K562 (cell line): ENCODE data around the gene MEFV. TPM values are rescaled to one million over a fixed set of nuclear protein-coding genes. Genes with fewer than 3 reads are reported as not detected.

ENCODE experiments used
- CREB3 ChIP-seq: fragments of 450-650 bp; conservative IDR thresholded peaks from 2 replicates; pipeline ENCODE4 v1.6.1; 2016; ENCODE audit warnings: missing genetic modification characterization, low read depth, mild to moderate bottlenecking, missing compliant biosample characterization, moderate library complexity
- CTCFL ChIP-seq: IDR thresholded peaks from 2 replicates; pipeline ENCODE4 v1.6.1; 2011; ENCODE audit warnings: borderline replicate concordance, low read depth, mild to moderate bottlenecking, moderate library complexity, low read length; ENCODE audit not compliant: insufficient read depth, poor library complexity, severe bottlenecking
- HEY1 ChIP-seq: fragments of 250-450 bp; sonication (Bioruptor Pico); IDR thresholded peaks from 2 replicates; pipeline ENCODE4 v1.5.0; 2020; ENCODE audit warnings: mild to moderate bottlenecking, moderate library complexity, borderline replicate concordance
- MEIS2 ChIP-seq: fragments of 450-650 bp; IDR thresholded peaks from 2 replicates; pipeline ENCODE4 v1.6.1; 2014; ENCODE audit warnings: mild to moderate bottlenecking; ENCODE audit not compliant: partially characterized antibody
- STAT5B ChIP-seq: fragments of 250-450 bp; sonication (Bioruptor Pico); IDR thresholded peaks from 2 replicates; pipeline ENCODE4 v1.8.0; 2021; ENCODE audit warnings: mild to moderate bottlenecking, inconsistent platforms
- TRIM24 ChIP-seq, 2 experiments: fragments of 450-650 bp; IDR thresholded peaks; 2 replicates each; pipeline ENCODE4 v1.6.1; 2016
- ZNF644 ChIP-seq: fragments of 200-800 bp; sonication (Bioruptor generic); IDR thresholded peaks from 2 replicates; pipeline ENCODE4 v1.6.1; 2016; ENCODE audit warnings: low read depth, missing genetic modification characterization, missing compliant biosample characterization
- polyA plus RNA-seq, 8 experiments: library from polyadenylated mRNA; depleted of rRNA in 4 of 8; stranded (reverse) in 5 of 8; unstranded in 3 of 8; fragments of >200 nt; fragmentation: Nextera tagmentation in 2 of 8; fragmentation: Illumina TruSeq in 1 of 8; extraction: Ambion mirVana in 2 of 8; extraction: Trizol in 1 of 8; gene quantifications; 2 replicates each; pipeline versions ENCODE4 v1.2.1 to v1.2.3, GENCODE V29; 2011 to 2014; ENCODE audit warnings: inconsistent platforms in 1 of 8, missing spikeins in 1 of 8
- total RNA-seq, 7 experiments: library from RNA; depleted of rRNA in 6 of 7; stranded (reverse); fragments of >200 nt in 6 of 7; fragmentation: Illumina TruSeq in 2 of 7; extraction: Trizol in 2 of 7; gene quantifications; 2 replicates each; pipeline versions ENCODE4 v1.2.1 to v1.2.3, GENCODE V29; 2011 to 2021; ENCODE audit warnings: low replicate concordance in 1 of 7
- TF ChIP-seq, protein P1 (sequence below): fragments of 450-650 bp; IDR thresholded peaks from 2 replicates; pipeline ENCODE4 v1.6.1; 2018; ENCODE audit not compliant: partially characterized antibody
- TF ChIP-seq, protein P2 (sequence below): fragments of 450-650 bp; IDR thresholded peaks from 2 replicates; pipeline ENCODE4 v1.6.1; 2014; ENCODE audit warnings: low read depth, mild to moderate bottlenecking, moderate library complexity, borderline replicate concordance
- TF ChIP-seq, protein P3 (sequence below): fragments of 250-450 bp; sonication (Bioruptor Pico); IDR thresholded peaks from 2 replicates; pipeline ENCODE4 v1.4.0; 2020

MEFV gene
- total and polyA plus RNA-seq, 9 of the 15 experiments (the other 6 are each of a cell fraction or from before 2014, with no cell fraction given), result 0.14 TPM; not detected in 8

- TF ChIP-seq CTCFL (no peak), ZNF644 (tag) (no peak), TRIM24 (IDR thresholded peaks at IDR 0.05) (peak; percentile 14 to 34; a peak in 1 of 4 replicates), CREB3 (peak; percentile 91), MEIS2 (peak; percentile 60), HEY1 (CRISPR knock-in tag) (no peak), STAT5B (no peak)
- TF ChIP-seq, protein P1, sequence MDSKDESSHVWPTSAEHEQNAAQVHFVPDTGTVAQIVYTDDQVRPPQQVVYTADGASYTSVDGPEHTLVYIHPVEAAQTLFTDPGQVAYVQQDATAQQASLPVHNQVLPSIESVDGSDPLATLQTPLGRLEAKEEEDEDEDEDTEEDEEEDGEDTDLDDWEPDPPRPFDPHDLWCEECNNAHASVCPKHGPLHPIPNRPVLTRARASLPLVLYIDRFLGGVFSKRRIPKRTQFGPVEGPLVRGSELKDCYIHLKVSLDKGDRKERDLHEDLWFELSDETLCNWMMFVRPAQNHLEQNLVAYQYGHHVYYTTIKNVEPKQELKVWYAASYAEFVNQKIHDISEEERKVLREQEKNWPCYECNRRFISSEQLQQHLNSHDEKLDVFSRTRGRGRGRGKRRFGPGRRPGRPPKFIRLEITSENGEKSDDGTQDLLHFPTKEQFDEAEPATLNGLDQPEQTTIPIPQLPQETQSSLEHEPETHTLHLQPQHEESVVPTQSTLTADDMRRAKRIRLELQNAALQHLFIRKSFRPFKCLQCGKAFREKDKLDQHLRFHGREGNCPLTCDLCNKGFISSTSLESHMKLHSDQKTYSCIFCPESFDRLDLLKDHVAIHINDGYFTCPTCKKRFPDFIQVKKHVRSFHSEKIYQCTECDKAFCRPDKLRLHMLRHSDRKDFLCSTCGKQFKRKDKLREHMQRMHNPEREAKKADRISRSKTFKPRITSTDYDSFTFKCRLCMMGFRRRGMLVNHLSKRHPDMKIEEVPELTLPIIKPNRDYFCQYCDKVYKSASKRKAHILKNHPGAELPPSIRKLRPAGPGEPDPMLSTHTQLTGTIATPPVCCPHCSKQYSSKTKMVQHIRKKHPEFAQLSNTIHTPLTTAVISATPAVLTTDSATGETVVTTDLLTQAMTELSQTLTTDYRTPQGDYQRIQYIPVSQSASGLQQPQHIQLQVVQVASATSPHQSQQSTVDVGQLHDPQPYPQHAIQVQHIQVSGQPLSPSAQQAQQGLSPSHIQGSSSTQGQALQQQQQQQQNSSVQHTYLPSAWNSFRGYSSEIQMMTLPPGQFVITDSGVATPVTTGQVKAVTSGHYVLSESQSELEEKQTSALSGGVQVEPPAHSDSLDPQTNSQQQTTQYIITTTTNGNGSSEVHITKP, result no peak
- TF ChIP-seq, protein P2, sequence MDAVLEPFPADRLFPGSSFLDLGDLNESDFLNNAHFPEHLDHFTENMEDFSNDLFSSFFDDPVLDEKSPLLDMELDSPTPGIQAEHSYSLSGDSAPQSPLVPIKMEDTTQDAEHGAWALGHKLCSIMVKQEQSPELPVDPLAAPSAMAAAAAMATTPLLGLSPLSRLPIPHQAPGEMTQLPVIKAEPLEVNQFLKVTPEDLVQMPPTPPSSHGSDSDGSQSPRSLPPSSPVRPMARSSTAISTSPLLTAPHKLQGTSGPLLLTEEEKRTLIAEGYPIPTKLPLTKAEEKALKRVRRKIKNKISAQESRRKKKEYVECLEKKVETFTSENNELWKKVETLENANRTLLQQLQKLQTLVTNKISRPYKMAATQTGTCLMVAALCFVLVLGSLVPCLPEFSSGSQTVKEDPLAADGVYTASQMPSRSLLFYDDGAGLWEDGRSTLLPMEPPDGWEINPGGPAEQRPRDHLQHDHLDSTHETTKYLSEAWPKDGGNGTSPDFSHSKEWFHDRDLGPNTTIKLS, result peak; percentile 92; the same call in 1 of the 2 replicates
- TF ChIP-seq, protein P3, sequence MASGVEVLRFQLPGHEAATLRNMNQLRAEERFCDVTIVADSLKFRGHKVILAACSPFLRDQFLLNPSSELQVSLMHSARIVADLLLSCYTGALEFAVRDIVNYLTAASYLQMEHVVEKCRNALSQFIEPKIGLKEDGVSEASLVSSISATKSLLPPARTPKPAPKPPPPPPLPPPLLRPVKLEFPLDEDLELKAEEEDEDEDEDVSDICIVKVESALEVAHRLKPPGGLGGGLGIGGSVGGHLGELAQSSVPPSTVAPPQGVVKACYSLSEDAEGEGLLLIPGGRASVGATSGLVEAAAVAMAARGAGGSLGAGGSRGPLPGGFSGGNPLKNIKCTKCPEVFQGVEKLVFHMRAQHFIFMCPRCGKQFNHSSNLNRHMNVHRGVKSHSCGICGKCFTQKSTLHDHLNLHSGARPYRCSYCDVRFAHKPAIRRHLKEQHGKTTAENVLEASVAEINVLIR, result peak; percentile 22; the same call in 1 of the 2 replicates
Measured at GRCh38 chr16:3264137-3265036, 8.0 kb upstream of the MEFV start (continued).
